Activated T-cell treated with anti-CD3 and anti-CD28 coated beads, Interleukin-2, amount 50 U/mL, for 48 hours (primary cell): ENCODE results near the gene IMP4.

ENCODE experiments used
- DNase-seq, 2 experiments: peaks; one replicate each; pipeline ENCODE4 v3.0.0-alpha.2; 2020

The IMP4 gene

DNA sequence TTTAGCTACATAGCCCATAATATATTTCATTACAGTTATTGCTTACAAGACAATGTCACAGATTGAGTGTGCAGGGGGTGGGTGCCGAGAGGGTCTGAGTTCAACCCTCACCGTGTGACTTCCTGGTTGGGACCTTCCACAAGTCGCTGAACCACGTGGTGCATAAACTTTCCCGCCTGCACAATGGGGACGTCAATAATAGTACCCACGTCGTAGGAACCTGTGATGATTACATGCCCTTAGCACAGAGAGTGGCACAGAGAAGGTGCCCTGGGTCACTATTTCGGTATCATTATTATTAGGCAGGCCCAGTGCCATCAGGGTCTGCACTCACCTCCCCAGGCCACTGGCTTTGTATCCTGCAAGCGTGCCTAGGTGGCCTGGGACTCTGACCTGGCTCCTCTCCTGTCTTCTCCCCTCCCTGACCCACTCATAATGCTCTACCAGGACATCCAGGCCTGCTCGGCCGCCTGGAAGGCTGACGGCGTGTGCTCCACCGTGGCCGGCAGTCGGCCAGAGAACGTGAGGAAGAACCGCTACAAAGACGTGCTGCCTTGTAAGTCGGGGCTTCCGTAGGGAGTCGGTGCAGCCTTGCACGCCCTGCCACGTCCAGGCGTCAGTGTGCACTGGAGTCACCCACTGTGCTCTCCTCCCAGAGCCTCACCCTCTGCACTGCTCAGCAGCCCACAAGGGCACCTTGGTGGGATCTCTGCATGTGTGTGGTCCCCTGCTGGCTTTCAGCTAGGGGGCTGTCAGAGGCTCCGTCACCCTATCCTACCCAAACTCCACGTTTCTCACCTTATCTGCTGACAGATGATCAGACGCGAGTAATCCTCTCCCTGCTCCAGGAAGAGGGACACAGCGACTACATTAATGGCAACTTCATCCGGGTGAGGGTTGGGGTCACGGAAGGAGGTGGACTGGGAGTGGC lies 16.0 kb downstream of the IMP4 start:
- DNase-seq, result no peak

- DNase-seq, result no peak
These were observed 16.8 kb downstream of the IMP4 start for GRCh38 chr2:130359466-130359865.

DNA sequence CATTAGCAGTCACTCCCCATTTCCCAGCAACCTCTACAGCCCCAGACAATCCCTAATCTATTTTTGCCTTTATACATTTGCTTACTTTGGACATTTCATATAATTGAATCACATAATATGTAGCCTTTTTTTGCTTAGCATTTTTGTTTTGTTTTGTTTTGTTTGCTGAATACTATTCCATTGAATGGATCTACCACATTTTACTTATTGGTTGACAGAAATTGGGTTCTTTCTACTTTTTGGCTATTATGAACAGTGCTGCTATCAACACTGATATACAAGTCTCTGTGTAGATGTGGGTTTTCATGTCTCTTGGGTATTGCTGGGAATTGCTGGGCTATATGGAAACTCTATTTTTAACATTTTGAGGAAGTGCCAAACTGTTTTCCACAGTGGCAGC lies 20.8 kb downstream of the IMP4 start:
- DNase-seq, result no peak

GRCh38 chr2:130365075-130365474 lies 22.4 kb downstream of the IMP4 start:
- no peak for DNase-seq

GRCh38 chr2:130365963-130366362 lies 23.3 kb downstream of the IMP4 start:
- DNase-seq, result no peak

DNA sequence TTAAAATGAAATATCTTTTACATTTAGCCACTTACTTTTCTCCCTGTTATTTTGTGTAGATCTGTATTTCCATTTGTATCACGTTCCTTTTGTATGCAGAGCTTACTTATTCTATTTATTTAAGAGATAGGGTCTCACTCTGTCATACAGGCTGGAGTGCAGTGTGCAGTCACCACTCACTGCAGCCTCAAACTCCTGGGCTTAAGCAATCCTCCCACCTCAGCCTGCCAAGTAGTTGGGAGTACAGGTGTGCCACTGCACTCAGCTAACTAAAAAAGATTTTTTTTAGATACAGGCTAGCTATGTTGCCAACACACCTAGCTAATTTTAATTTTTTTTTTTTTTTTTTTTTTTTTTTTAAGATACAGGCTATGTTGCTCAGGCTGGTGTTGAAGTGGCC lies 24.0 kb downstream of the IMP4 start:
- no peak for DNase-seq

- no peak for DNase-seq
These were observed 26.1 kb downstream of the IMP4 start for GRCh38 chr2:130368786-130369185.

- DNase-seq, result no peak
These were observed 26.7 kb downstream of the IMP4 start for GRCh38 chr2:130369311-130369964.

DNA sequence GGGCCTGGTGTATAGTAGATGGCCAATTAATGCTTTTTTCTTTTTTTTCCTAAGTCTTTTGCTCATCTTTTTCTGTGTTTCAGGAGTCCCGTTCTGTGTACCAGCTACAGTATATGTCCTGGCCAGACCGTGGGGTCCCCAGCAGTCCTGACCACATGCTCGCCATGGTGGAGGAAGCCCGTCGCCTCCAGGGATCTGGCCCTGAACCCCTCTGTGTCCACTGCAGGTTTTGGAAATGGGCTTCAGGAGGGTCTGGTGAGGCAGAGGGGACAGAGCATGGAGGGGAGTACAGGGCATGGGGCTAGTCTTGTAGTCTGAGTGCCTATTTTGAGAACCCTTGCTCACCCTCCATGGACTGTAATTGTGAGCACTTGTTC lies 27.3 kb downstream of the IMP4 start:
- no peak for DNase-seq

DNA sequence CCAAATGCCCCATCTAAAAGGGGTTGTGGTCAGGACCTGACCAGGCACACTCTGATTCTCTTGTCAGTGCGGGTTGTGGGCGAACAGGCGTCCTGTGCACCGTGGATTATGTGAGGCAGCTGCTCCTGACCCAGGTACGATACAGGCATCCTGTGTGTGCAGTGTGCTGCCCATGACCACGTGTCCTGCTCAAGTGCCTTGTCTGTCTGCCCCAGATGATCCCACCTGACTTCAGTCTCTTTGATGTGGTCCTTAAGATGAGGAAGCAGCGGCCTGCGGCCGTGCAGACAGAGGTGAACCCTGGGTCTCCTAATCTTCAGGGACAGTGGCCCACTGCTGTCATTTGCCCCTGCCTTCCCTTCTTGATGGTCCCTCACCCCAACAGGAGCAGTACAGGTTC lies 27.8 kb downstream of the IMP4 start:
- DNase-seq, result peak; percentile 51 to 60

DNA sequence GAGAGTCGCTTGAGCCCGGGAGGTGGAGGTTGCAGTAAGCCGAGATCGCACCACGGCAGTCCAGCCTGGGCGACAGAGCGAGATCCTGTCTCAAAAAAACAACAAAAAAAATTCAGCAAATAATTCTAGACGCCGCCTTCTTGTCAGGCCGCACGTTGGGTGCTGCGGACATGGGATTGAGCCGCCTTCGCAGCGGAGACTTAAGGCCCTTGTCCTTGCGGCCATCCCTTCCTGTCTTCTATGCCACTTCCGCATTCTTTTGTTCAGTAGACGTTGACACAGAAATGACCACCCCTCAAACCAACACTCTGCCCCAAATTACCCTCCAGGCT lies 29.0 kb downstream of the IMP4 start:
- DNase-seq, result no peak

GRCh38 chr2:130372055-130372832 lies 29.5 kb downstream of the IMP4 start:
- peak; percentile 87 to 89 for DNase-seq

DNA sequence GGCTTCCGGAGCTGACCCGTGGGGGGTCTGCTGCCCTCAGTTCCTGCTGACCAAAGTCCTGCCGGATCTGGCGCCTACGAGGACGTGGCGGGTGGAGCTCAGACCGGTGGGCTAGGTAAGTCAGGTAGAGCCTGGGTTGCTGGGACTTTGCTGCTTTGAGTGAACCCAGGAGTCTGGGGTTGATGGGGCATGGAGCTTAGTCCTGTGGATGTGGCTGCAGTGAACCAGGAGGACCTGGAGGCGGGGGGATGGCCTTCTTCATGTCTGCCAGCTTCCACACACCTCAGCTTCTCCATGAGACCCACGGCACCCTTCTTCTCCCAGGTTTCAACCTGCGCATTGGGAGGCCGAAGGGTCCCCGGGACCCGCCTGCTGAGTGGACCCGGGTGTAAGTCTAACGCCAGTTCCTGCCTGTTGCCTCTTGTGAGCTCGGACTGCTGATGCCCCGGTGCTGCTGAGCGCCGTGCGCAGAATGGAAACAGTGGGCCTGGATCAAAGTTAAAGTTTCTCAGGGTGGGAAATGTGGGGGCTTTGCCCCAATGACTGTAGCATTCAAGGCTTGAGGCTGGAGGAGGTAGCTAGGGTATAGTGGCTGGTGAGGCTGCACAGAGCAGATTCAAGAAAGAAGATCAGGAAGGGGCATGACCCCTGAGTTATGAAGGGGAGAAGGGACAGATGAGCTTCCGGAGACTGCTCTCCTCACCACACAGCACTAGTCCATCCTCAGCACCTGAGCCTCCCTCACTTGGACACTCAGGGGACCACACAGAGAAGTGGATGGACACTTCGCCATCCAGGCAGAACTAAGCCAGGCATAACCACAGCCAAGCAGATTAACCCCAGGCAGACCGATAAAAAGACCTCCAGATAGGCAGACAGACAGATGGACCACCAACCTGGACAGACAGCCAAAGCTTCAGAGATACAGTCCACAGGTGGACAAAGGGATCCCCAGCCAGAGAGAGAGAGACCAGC lies 30.4 kb downstream of the IMP4 start:
- no peak for DNase-seq

GRCh38 chr2:130373808-130374365 lies 31.2 kb downstream of the IMP4 start:
- DNase-seq, result no peak

GRCh38 chr2:130374587-130375290 lies 32.0 kb downstream of the IMP4 start:
- no peak for DNase-seq

DNA sequence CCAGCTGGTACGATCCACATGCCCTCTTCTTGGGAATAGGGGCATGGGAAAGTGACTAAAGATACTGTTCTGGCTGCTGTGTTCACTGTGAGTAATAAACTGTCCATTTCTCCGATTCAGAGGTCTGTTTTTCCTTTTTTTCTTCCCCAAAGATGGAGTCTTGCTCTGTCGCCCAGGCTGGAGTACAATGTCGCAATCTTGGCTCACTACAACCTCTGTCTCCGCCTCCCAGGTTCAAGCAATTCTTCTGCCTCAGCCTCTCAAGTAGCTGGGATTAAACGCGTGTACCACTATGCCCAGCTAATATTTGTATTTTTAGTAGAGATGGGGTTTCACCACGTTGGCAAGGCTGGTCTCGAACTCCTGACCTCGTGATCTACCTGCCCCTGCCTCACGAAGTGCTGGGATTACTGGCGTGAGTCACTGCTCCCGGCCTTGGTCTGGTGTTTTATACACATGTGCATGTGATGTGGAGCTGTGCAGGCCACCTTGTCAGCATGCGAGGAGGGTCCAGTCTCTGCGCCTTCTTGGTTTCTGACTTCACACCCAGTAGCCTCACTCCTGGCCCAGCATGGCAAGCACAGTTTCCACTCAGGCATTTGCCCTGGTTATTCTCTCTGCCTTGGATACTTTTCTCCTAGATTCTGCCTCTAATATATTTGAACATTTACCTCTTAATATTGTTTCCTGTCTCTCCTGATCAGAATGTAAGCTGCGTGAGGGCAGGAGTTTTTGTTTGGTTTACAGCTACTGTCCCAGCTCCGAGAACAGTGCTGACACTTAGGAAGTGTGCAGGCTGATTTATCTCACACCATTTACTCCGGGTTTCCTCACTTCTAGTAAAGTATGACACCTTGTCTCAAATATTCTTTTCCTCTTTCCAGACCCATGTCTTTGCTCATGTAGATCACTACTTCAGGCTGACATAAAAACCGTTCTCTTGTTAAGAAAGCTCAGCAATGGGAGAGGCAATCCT lies 32.9 kb downstream of the IMP4 start:
- DNase-seq, result no peak

DNA sequence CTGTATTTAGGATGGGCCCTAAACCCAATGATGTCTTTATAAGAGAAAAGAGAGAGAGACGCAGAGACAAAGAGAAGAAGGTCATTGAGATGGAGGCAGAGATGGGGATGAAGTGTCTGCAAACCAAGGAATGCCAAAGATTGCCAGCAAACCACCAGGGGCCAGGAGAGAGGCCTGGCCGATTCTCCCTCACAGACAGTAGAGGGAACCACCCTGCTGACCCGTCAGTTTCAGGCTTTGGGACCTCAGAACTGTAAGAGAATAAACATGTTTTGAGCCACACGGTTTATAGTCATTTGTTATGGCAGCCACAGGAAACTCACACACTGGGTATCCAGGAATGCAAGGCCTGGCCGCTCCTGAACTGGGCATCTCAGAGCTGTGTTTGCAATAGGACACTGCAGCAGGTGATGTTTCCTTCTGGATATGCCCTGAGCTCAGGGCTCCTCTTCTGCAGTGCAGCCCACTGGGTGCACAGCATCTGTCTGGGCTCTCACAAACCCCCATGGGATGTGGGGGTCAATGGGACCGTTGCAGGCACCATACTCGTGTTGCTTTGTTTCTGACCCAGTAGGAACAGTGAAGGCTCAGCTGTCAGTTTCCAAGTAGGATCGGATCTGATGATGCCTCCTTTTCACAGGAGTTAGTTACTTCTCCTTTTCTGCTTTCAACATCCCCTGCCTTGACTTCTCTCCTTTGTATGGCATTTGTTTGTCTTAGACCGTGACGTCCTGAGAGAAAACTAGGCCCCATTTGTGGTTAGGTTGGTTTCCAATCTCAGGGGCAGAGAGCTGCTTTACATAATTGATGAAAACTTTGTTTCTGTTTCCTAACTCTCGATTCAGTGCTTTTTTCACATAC lies 34.0 kb downstream of the IMP4 start:
- DNase-seq, result no peak

- DNase-seq, result no peak
These were observed 34.8 kb downstream of the IMP4 start for GRCh38 chr2:130377491-130377890.

GRCh38 chr2:130378206-130378897 lies 35.7 kb downstream of the IMP4 start:
- no peak for DNase-seq
